A673 (cell line): ENCODE measurements around the gene PCDHGB2.
"Not testable (repeated sequence)": the region's sequence is repeated elsewhere in the genome, so short reads cannot be mapped to it uniquely, and the experiment has no call there.

ENCODE experiments used
- CTCF ChIP-seq: fragments of 300-800, 200-600 bp; sonication (generic); conservative IDR thresholded peaks from 2 replicates; pipeline ENCODE4 v1.5.1; 2017; ENCODE audit warnings: low read depth, mild to moderate bottlenecking, antibody characterized with exemption, low read length, moderate library complexity, mixed read lengths
- EZH2 ChIP-seq: fragments of 200-600 bp; sonication (generic); IDR thresholded peaks from 2 replicates; pipeline ENCODE4 v1.6.1; 2017; ENCODE audit warnings: borderline replicate concordance, low read depth, mild to moderate bottlenecking, mixed read lengths, antibody characterized with exemption, low read length; ENCODE audit not compliant: poor library complexity, severe bottlenecking

- TF ChIP-seq CTCF, EZH2: not testable (repeated sequence)
These were observed 48.2 kb downstream of the PCDHGB2 start, which contains the start of gene PCDHGB6 for GRCh38 chr5:141407790-141408505.
